OCI-LY1 (cell line): ENCODE results near the gene HIRA.

Source experiments
- CTCF ChIP-seq: fragments of 200-600 bp; sonication (generic), shearing (Covaris generic); IDR thresholded peaks from 2 replicates; pipeline ENCODE4 v1.5.1; 2017; ENCODE audit warnings: mild to moderate bottlenecking, antibody characterized with exemption, low read length, moderate library complexity, mixed read lengths
- EZH2 ChIP-seq: fragments of 200-600 bp; sonication (generic), shearing (Covaris generic); IDR thresholded peaks from 2 replicates; pipeline ENCODE4 v1.8.0; 2017; ENCODE audit warnings: borderline replicate concordance, mixed run types, mild to moderate bottlenecking, antibody characterized with exemption, low read length, moderate library complexity, mixed read lengths

DNA sequence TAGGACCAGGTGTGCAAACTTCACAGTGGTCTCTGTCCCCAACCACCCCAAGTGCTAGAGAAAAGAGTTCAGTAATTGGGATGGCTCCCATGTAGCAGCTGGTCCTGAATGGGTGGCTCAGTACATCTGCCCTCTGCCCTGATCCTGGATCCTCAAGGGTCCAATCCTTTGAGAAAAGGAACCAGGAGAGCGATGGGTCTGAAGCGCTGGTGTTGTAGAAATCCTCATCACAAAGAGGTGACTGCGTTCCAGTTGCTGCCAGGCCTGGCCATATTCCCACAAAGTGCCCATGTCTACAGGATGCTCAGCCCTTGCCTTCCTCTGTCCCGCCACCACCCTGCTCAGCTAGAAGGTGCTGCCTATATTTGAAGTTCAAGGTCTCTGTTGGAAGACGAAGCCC, 22.2 kb upstream of the HIRA start:
- no peak for TF ChIP-seq CTCF
- TF ChIP-seq EZH2: no peak
